A673 (cell line): ENCODE measurements around the gene NDNF. TPM values are rescaled to one million over a fixed set of nuclear protein-coding genes. Genes with fewer than 3 reads are reported as not detected.

Experiments used
- BruUV-seq: library from RNA; stranded (reverse); fragments of 400-500 nt; replicated peaks from 2 replicates; lab custom pipeline; 2021; lab: Mats Ljungman, UMichigan
- CTCF ChIA-PET: fragments of 300-600 bp; sonication (Branson Sonifier 250); formaldehyde crosslinking; loops from one replicate; lab custom pipeline; 2022; ENCODE audit warnings: antibody characterized with exemption; lab: Charles Lee
- POLR2A ChIA-PET: fragments of 300-600 bp; sonication (Branson Sonifier 250); formaldehyde crosslinking; loops from one replicate; lab custom pipeline; 2022; ENCODE audit warnings: antibody characterized with exemption; ENCODE audit not compliant: low non-redundant PET; lab: Charles Lee
- DNase-seq: peaks from one replicate; pipeline ENCODE4 v3.0.0-alpha.2; 2015; ENCODE audit warnings: low spot score
- H3K27ac ChIP-seq: fragments of 200-600 bp; sonication (generic); 2 replicates; pipeline ENCODE4 v1.5.1; 2016; ENCODE audit warnings: mixed run types, low read depth, mild to moderate bottlenecking, mixed read lengths, antibody characterized with exemption, low read length; ENCODE audit not compliant: poor library complexity, severe bottlenecking
- H3K27me3 ChIP-seq: fragments of 200-600 bp; sonication (generic); replicated peaks from 2 replicates; pipeline ENCODE4 v1.6.1; 2017; ENCODE audit warnings: mixed run types, low read depth, mild to moderate bottlenecking, mixed read lengths, antibody characterized with exemption, low read length; ENCODE audit not compliant: insufficient read depth, poor library complexity
- H3K36me3 ChIP-seq: fragments of 200-600 bp; sonication (generic); 2 replicates; pipeline ENCODE4 v1.6.1; 2016; ENCODE audit warnings: mixed run types, mild to moderate bottlenecking, mixed read lengths, antibody characterized with exemption, low read length; ENCODE audit not compliant: insufficient read depth, poor library complexity, severe bottlenecking
- H3K4me1 ChIP-seq: fragments of 200-600 bp; sonication (generic); 2 replicates; pipeline ENCODE4 v1.6.1; 2017; ENCODE audit warnings: mixed run types, mild to moderate bottlenecking, mixed read lengths, antibody characterized with exemption, low read length; ENCODE audit not compliant: insufficient read depth, poor library complexity, severe bottlenecking
- H3K4me3 ChIP-seq: fragments of 200-600 bp; sonication (generic); 2 replicates; pipeline ENCODE4 v1.5.1; 2016; ENCODE audit warnings: low read depth, mixed run types, mild to moderate bottlenecking, mixed read lengths, low read length; ENCODE audit not compliant: poor library complexity, severe bottlenecking
- H3K9me3 ChIP-seq: fragments of 200-600 bp; sonication (generic); 2 replicates; pipeline ENCODE4 v1.6.1; 2016; ENCODE audit warnings: mixed run types, low read depth, mild to moderate bottlenecking, mixed read lengths, antibody characterized with exemption, low read length; ENCODE audit not compliant: poor library complexity, severe bottlenecking
- EZH2 ChIP-seq: fragments of 200-600 bp; sonication (generic); IDR thresholded peaks from 2 replicates; pipeline ENCODE4 v1.6.1; 2017; ENCODE audit warnings: borderline replicate concordance, low read depth, mild to moderate bottlenecking, mixed read lengths, antibody characterized with exemption, low read length; ENCODE audit not compliant: poor library complexity, severe bottlenecking
- intact Hi-C: fragments of 100-400 bp; cut with micrococcal nuclease; formaldehyde crosslinking; loops from one replicate; pipeline ENCODE4 v1.10.0; 2022; ENCODE audit not compliant: unreplicated experiment
- total RNA-seq: library from RNA; stranded (reverse); gene quantifications from 2 replicates; pipeline ENCODE4 v1.2.3, GENCODE V29; 2021
- TF ChIP-seq, protein P1 (sequence below): fragments of 300-800, 200-600 bp; sonication (generic); conservative IDR thresholded peaks from 2 replicates; pipeline ENCODE4 v1.5.1; 2017; ENCODE audit warnings: low read depth, mild to moderate bottlenecking, antibody characterized with exemption, low read length, moderate library complexity, mixed read lengths

The NDNF gene
- total RNA-seq, 1 experiment from 2014 or later, result 12.1 TPM

DNA sequence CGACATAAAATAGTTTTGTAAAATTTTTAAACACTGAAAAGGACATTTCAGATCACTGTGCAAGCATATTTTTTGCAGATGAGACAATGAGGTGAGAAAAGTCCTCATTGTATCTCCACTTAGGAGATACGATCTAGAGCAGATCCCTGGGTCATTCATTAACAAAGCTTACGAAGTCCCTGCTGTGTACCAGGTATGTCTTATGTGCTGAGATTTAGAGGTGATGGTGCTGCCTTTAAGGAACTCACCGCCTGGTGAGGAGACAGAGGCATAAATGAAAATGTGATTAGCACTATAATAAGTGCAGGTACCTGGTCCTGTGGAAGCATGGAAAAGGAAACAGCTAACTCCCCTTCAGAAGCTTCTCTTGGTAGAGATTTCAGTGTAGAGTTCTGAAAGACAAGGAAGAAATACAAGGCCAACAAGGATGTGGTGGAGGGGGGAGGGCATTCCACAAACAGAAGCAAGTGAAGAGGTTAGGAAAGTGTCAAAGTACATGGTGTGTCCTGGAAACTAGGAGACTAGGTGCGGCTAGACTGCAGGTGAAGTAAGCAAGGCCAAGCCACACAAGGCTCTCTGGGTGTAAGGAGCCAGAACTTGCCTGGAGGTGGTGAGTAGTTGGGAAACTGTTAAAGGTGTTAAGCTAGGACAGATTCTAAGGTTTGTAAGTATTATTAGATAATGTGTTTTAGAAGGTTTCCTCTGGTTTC, 1.5 kb upstream of the NDNF start:
- intact Hi-C loops, result no loop called here
- DNase-seq, result no peak
- ChIA-PET POLR2A (no interaction called here), CTCF (no interaction called here)
- no TSS peak for BruUV-seq
- no peak overlapping the region for H3K27ac ChIP-seq
- no peak for TF ChIP-seq EZH2
- TF ChIP-seq, protein P1, sequence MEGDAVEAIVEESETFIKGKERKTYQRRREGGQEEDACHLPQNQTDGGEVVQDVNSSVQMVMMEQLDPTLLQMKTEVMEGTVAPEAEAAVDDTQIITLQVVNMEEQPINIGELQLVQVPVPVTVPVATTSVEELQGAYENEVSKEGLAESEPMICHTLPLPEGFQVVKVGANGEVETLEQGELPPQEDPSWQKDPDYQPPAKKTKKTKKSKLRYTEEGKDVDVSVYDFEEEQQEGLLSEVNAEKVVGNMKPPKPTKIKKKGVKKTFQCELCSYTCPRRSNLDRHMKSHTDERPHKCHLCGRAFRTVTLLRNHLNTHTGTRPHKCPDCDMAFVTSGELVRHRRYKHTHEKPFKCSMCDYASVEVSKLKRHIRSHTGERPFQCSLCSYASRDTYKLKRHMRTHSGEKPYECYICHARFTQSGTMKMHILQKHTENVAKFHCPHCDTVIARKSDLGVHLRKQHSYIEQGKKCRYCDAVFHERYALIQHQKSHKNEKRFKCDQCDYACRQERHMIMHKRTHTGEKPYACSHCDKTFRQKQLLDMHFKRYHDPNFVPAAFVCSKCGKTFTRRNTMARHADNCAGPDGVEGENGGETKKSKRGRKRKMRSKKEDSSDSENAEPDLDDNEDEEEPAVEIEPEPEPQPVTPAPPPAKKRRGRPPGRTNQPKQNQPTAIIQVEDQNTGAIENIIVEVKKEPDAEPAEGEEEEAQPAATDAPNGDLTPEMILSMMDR, result no peak
- no peaks in the 10 kb centered on the region for H3K27me3 ChIP-seq
- no peaks in the 10 kb centered on the region for H3K36me3 ChIP-seq
- peaks cover 19% of the 10 kb centered on the region for H3K4me1 ChIP-seq
- H3K4me3 ChIP-seq, result no peak overlapping the region
- no peaks in the 10 kb centered on the region for H3K9me3 ChIP-seq

DNA sequence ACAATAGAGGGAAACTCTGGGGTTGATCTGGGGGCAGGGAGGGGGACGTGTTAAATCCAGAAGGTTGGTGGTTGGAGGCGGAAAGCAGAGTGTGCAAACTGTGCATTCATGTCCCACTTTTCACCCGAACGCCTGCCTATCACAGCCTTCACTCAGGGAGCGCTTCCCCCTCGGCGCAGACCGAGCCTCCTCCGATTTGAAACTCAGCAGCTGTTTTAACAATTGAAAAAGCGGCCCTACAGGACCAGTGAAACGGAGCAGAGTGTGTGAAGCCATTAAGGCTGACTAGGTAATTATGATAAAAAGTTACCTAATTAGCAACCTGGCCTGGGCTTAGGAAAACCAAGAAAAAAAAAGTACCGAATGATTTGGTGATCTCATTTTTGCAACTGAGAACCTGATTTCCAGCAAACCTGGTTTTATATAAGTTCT, 685 bp upstream of the NDNF start:
- no peak for TF ChIP-seq EZH2
- TF ChIP-seq, protein P1, result no peak
- H3K27me3 ChIP-seq, result no peaks in the 10 kb centered on the region
- H3K36me3 ChIP-seq, result no peaks in the 10 kb centered on the region
- H3K27ac ChIP-seq, result no peak overlapping the region
- H3K4me3 ChIP-seq, result peak overlapping the region; percentile 71
- intact Hi-C loops, result no loop called here
- ChIA-PET POLR2A (no interaction called here), CTCF (interaction anchor here (0.5 kb wide), 1 partner anchor 179 kb away, joined by 3 read pairs; no protein-coding TSS in a partner anchor)
- H3K4me1 ChIP-seq, result peaks cover 21% of the 10 kb centered on the region
- no peaks in the 10 kb centered on the region for H3K9me3 ChIP-seq
- no peak for DNase-seq
- no TSS peak for BruUV-seq

DNA sequence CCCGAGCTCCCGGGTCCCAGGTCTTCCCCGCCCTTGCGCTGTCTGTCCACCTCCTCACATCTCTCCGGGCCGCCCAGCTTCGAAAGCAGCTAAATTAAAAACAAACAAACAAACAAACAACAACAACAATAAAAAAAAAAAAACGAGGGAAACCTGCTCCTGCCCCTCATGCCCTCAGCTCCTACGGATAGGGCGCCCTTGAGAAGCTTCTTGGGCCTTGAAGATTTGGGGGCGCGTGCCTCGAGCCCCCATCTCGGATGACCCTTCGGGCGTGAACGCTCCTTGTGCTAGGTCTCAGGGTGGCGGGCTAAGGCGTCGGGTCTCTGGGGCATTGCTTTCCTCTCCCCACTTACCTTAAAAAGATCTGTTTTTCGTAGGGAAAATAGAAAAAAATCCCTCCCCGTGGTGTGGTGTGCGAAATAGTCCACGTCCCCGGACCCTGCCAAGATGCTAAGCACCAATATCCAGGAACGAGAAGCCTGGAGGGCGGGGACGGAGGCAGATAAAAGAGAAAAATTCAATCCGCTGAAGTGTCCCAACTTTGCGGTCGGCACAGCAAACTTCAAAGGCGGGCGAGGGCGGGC, 603 bp downstream of the NDNF start:
- intact Hi-C loops, result no loop called here
- TF ChIP-seq, protein P1, result no peak
- TF ChIP-seq EZH2, result no peak
- DNase-seq, result no peak
- peak overlapping the region; percentile 71 for H3K4me3 ChIP-seq
- H3K9me3 ChIP-seq, result no peaks in the 10 kb centered on the region
- no peaks in the 10 kb centered on the region for H3K27me3 ChIP-seq
- no peaks in the 10 kb centered on the region for H3K36me3 ChIP-seq
- CTCF ChIA-PET, result interaction anchor here (0.6 to 0.7 kb wide), 2 partner anchors 14 to 625 kb away, joined by 4 to 5 read pairs; partner anchors contain the start of gene ANXA5
- peaks cover 29% of the 10 kb centered on the region for H3K4me1 ChIP-seq
- TSS peak; percentile 24 for BruUV-seq
- H3K27ac ChIP-seq, result peak overlapping the region; percentile 31
- POLR2A ChIA-PET, result interaction anchor here (0.6 kb wide), 1 partner anchor 12 kb away, joined by 7 read pairs; no protein-coding TSS in a partner anchor
